Measurements from ENCODE around the gene CDON. TPM values are rescaled to one million over a fixed set of nuclear protein-coding genes. Genes with fewer than 3 reads are reported as not detected.

Gene CDON
- total and polyA plus RNA-seq, 2 donors (not counting 3 experiments of a cell fraction or from before 2014, with no cell fraction given): 1.6 to 3.8 TPM

DNA sequence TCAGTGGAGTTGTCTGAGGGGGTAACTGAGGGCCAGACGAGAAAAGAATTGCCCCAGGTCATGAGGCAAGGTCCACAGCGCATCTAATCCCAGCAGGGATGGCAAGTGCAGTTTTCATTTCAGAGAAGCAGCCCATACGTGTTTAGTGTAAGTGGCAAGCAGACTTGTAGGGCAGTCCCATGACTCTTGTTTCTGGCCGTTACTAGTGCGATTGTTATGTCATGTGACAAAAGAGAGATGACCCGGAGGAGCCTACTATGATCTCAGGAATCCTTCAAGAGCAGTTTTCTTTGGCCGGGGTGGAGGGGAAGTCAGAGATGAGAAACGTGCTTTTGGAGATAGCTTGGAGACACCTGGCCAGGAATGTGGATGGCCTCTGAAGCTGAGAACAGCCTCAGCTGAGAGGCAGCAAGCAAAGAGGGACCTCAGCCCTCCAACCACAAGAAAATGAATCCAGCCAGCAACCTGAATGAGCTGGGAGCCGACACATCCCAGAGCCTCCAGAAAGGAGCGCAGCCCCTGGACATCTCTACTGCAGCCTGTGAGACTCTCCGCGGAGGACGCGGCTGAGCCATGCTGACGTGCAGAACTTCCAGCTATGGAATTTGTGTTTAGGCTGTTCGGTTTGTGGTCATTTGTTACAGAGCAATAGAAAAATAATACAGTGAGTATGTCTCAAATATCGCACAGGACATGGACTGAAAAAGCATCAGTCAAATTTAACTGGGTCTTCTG, 44.1 kb upstream of the CDON start:
- H3K4me2 ChIP-seq (ENCODE audit: insufficient read depth, low read length): no peak overlapping the region
- BruUV-seq (replicated peaks): no TSS peak
- dilution Hi-C loops (cut with MboI; ENCODE audit: extremely low pct_ligation_motif_present, low sequenced_read_pairs): no loop called here
- H3K27me3 ChIP-seq (ENCODE audit: control insufficient read depth in 2 of 2, insufficient read depth in 2 of 2, low read length in 2 of 2): no peaks in the 10 kb centered on the region
- FAIRE-seq (no peak), DNase-seq (ENCODE audit: low read depth, low spot score) (no peak)
- no peak overlapping the region for H3K27ac ChIP-seq (ENCODE audit: insufficient read depth, low read depth, low read length)
- no peak overlapping the region for H3K9ac ChIP-seq (replicated peaks; ENCODE audit: extremely low read depth, insufficient read depth, low read length)
- H4K20me1 ChIP-seq (replicated peaks; ENCODE audit: control insufficient read depth, extremely low read depth, insufficient read depth, low read length): no peaks in the 10 kb centered on the region
- ChIA-PET CTCF (no interaction called here), POLR2A (no interaction called here)
- intact Hi-C loops (cut with micrococcal nuclease): no loop called here
- no peak for TF ChIP-seq MAX (IDR thresholded peaks at IDR 0.05; ENCODE audit: insufficient read depth, insufficient read length)
- no peak for TF ChIP-seq POLR2AphosphoS5 (IDR thresholded peaks at IDR 0.05; ENCODE audit: insufficient read depth, low read depth, low read length)
- no peak for TF ChIP-seq JUN (IDR thresholded peaks at IDR 0.05; ENCODE audit: borderline replicate concordance, insufficient read depth, insufficient read length, low read depth)
- TF ChIP-seq EZH2 (IDR thresholded peaks at IDR 0.05; ENCODE audit: borderline replicate concordance, low read depth, low read length, severe bottlenecking): no peak
- TF ChIP-seq POLR2A (IDR thresholded peaks at IDR 0.05; ENCODE audit: low read depth, low read length): no peak
- TF ChIP-seq FOS (IDR thresholded peaks at IDR 0.05; ENCODE audit: borderline replicate concordance, insufficient read depth, low read length): no peak
- TF ChIP-seq GATA2 (IDR thresholded peaks at IDR 0.05; ENCODE audit: insufficient read depth, insufficient read length, low read depth, low read length): no peak
- no peak for TF ChIP-seq MYC (IDR thresholded peaks at IDR 0.05; ENCODE audit: low read depth, low read length)
- TF ChIP-seq CTCF (IDR thresholded peaks at IDR 0.05; ENCODE audit: extremely low read depth in 1 of 2, insufficient read depth in 1 of 2, low read depth in 1 of 2, low read length in 2 of 2): no peak
- no peaks in the 10 kb centered on the region for H3K36me3 ChIP-seq (ENCODE audit: control insufficient read depth in 2 of 2, extremely low read depth in 1 of 2, insufficient read depth in 2 of 2, low read length in 2 of 2)
- no peaks in the 10 kb centered on the region for H3K9me3 ChIP-seq (replicated peaks; ENCODE audit: control insufficient read depth, insufficient read depth, low read length)
- H3K79me2 ChIP-seq (ENCODE audit: control insufficient read depth, insufficient read depth, low read length): no peaks in the 10 kb centered on the region
- H3K9me1 ChIP-seq (replicated peaks; ENCODE audit: control insufficient read depth, extremely low read depth, insufficient read depth, low read length): no peaks in the 10 kb centered on the region
- H3K4me1 ChIP-seq (ENCODE audit: control insufficient read depth, extremely low read depth, insufficient read depth, low read length): no peaks in the 10 kb centered on the region
- H3K4me3 ChIP-seq (replicated peaks in 1 of 3; ENCODE audit: insufficient read depth in 1 of 3, low read depth in 1 of 3, low read length in 3 of 3): no peak overlapping the region
- no peak overlapping the region for H2AFZ ChIP-seq (ENCODE audit: low read depth, low read length)
